Measurements from ENCODE around the gene CDH23. TPM values are rescaled to one million over a fixed set of nuclear protein-coding genes. Genes with fewer than 3 reads are reported as not detected.
A peak's percentile ranks its signal among the peaks of the same experiment; 100 is the strongest.

Gene CDH23
- total and polyA plus RNA-seq, 9 of the 15 experiments (the other 6 are each of a cell fraction or from before 2014, with no cell fraction given): 0.18 to 1.2 (median 0.47) TPM

DNA sequence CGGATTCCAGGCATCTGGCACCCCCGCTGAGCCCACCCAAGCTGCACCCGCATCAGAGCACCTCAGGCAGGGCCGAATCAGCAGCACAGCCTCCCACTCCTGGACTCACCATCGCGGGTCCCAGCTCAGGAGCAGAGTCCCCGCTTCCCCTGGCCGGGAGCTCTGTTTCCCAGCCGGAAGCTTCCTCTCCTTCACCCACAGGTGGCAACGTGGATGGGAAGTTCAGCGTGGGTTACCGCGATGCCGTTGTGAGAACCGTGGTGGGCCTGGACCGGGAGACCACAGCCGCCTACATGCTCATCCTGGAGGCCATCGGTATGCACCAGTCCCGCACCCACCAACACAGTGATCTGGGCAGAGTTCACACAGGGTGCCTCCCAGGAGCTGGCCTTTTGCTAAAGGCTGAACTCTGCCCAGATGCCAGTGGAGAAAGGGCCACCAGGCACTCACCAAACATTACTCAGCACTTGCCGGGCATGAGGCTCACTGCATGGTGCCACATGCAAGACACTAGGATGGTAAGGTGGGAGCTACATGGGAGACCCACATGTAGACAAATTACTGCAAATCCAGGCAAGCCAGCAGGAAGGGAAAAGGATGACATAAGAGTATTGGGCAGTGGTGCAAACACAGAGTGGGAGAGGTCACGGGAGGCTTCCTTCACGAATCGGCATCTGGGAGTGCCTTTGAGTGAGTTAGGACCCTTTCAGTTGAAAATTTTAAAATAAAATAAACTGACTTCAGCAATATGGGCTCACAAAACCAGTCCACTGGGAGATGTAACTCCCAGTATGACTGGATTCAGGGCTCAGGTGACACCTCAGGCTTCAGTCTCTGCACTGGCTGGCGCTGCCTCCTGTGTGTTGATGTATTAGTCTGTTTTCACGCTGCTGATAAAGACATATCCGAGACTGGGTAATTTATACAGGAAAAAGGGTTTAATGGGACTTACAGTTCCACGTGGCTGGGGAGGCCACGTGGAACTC lies 312.5 kb downstream of the CDH23 start:
- TF ChIP-seq ZNF76 (CRISPR knock-in tag; IDR thresholded peaks at IDR 0.05; ENCODE audit: borderline replicate concordance) (0 out of 2 replicates have a peak, but pooled peaks have one; percentile 8), RAD21 (CRISPR knock-in tag; conservative IDR thresholded peaks at IDR 0.05 in 1 of 2, IDR thresholded peaks at IDR 0.05 in 1 of 2) (0 out of 4 replicates have a peak, but pooled peaks of 1 of the 2 experiments have one; percentile 9), SRSF7 (optimal IDR thresholded peaks at IDR 0.05; ENCODE audit: low read depth, low read length) (no peak)
- TF ChIP-seq, protein P1, sequence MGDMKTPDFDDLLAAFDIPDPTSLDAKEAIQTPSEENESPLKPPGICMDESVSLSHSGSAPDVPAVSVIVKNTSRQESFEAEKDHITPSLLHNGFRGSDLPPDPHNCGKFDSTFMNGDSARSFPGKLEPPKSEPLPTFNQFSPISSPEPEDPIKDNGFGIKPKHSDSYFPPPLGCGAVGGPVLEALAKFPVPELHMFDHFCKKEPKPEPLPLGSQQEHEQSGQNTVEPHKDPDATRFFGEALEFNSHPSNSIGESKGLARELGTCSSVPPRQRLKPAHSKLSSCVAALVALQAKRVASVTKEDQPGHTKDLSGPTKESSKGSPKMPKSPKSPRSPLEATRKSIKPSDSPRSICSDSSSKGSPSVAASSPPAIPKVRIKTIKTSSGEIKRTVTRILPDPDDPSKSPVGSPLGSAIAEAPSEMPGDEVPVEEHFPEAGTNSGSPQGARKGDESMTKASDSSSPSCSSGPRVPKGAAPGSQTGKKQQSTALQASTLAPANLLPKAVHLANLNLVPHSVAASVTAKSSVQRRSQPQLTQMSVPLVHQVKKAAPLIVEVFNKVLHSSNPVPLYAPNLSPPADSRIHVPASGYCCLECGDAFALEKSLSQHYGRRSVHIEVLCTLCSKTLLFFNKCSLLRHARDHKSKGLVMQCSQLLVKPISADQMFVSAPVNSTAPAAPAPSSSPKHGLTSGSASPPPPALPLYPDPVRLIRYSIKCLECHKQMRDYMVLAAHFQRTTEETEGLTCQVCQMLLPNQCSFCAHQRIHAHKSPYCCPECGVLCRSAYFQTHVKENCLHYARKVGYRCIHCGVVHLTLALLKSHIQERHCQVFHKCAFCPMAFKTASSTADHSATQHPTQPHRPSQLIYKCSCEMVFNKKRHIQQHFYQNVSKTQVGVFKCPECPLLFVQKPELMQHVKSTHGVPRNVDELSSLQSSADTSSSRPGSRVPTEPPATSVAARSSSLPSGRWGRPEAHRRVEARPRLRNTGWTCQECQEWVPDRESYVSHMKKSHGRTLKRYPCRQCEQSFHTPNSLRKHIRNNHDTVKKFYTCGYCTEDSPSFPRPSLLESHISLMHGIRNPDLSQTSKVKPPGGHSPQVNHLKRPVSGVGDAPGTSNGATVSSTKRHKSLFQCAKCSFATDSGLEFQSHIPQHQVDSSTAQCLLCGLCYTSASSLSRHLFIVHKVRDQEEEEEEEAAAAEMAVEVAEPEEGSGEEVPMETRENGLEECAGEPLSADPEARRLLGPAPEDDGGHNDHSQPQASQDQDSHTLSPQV (IDR thresholded peaks at IDR 0.05): 0 out of 2 replicates have a peak, but pooled peaks have one; percentile 36
- Histone ChIP-seq H3K79me2 (ENCODE audit: control insufficient read depth, insufficient read depth, low read length) (no peaks in the 10 kb centered on the region), H3K4me1 (replicated peaks in 1 of 2; ENCODE audit: control insufficient read depth in 2 of 2, insufficient read depth in 2 of 2, low read length in 2 of 2) (peaks cover 15 to 61% of the 10 kb centered on the region in 2 experiments), H3K9me1 (ENCODE audit: control insufficient read depth, insufficient read depth, low read length) (no peaks in the 10 kb centered on the region), H3K36me3 (ENCODE audit: control insufficient read depth, insufficient read depth, low read length) (no peaks in the 10 kb centered on the region), H3K4me2 (ENCODE audit: insufficient read depth, low read length) (no peak overlapping the region), H3K9ac (ENCODE audit: insufficient read depth in 1 of 2, low read depth in 2 of 2, low read length in 2 of 2) (0 out of 4 replicates have a peak overlapping the region, but pooled peaks of 1 of the 2 experiments have one; percentile 11), H3K27me3 (ENCODE audit: control insufficient read depth in 2 of 2, insufficient read depth in 2 of 2, low read length in 2 of 2) (no peaks in the 10 kb centered on the region), H4K20me1 (replicated peaks; ENCODE audit: control insufficient read depth, insufficient read depth, low read length) (no peaks in the 10 kb centered on the region), H3K27ac (ENCODE audit: extremely low read depth, low read depth, low read length) (no peak overlapping the region), H3K9me3 (replicated peaks; ENCODE audit: control insufficient read depth, insufficient read depth, low read depth, low read length) (no peaks in the 10 kb centered on the region), H2AFZ (ENCODE audit: low read depth, low read length) (peak overlapping the region; percentile 68), H3K4me3 (no peak overlapping the region)
- CTCF ChIA-PET (ENCODE audit: low intra/inter-chr PET ratio): interaction anchor here (1.0 to 1.5 kb wide), 3 partner anchors 325 to 395 kb away, joined by 4 to 6 read pairs (median 5); partner anchors contain the start of gene SLC29A3
- FAIRE-seq (no peak), DNase-seq (ENCODE audit: extremely low read depth in 1 of 4, low spot score in 3 of 4) (no peak), ATAC-seq (no peak)
- WGBS (ENCODE audit: insufficient coverage, low coverage, missing lambda C conversion rate): 59% methylated on average over 28 of the region's 28 CpGs
- in situ Hi-C loops (cut with MboI) (loop anchor here (10.0 kb wide), 1 partner anchor 324 kb away; no protein-coding TSS in a partner anchor), intact Hi-C loops (cut with micrococcal nuclease) (loop anchor here (2.0 to 10.0 kb wide), 4 partner anchors 38 to 394 kb away; no protein-coding TSS in a partner anchor)
- POLR2A ChIA-PET: interaction anchor here (0.6 to 0.7 kb wide), 2 partner anchors 134 to 352 kb away, joined by 3 read pairs; no protein-coding TSS in a partner anchor
- no TSS peak for BruUV-seq (replicated peaks)
